ENCODE data around the gene CAVIN2.
"Not testable (repeated sequence)": the region's sequence is repeated elsewhere in the genome, so short reads cannot be mapped to it uniquely, and the experiment has no call there.

Gene CAVIN2

GRCh38 chr2:191797942-191798876, 48.7 kb downstream of the CAVIN2 start:
- DNase-seq: no peak

- no peak for DNase-seq
Observed at GRCh38 chr2:191797500-191797899, 49.4 kb downstream of the CAVIN2 start.

GRCh38 chr2:191795715-191796114, 51.2 kb downstream of the CAVIN2 start:
- DNase-seq: no peak

- DNase-seq: no peak
Observed at GRCh38 chr2:191791953-191792560, 54.8 kb downstream of the CAVIN2 start.

GRCh38 chr2:191790737-191791136, 56.2 kb downstream of the CAVIN2 start:
- no peak for DNase-seq

GRCh38 chr2:191789796-191790195, 57.1 kb downstream of the CAVIN2 start:
- no peak for DNase-seq

GRCh38 chr2:191786694-191787093, 60.2 kb downstream of the CAVIN2 start:
- no peak for DNase-seq

- DNase-seq: not testable (repeated sequence)
Observed at GRCh38 chr2:191785651-191786050, 61.2 kb downstream of the CAVIN2 start.
